HG03469 (cell line): ENCODE results near the gene SLC35E4.
"Not testable (repeated sequence)": the region's sequence is repeated elsewhere in the genome, so short reads cannot be mapped to it uniquely, and the experiment has no call there.

Experiments used
- ATAC-seq: cut with Tn5 transposase; IDR thresholded peaks from one replicate; pipeline ENCODE4 v1.9.1; 2021; ENCODE audit warnings: mild to moderate bottlenecking, moderate library complexity, moderate number of reproducible peaks; ENCODE audit not compliant: unreplicated experiment

SLC35E4 gene

GRCh38 chr22:30649430-30650007, 13.9 kb downstream of the SLC35E4 start:
- ATAC-seq: no peak

- ATAC-seq: no peak
Observed at GRCh38 chr22:30650508-30651116, 15.0 kb downstream of the SLC35E4 start.

GRCh38 chr22:30652852-30653251, 17.3 kb downstream of the SLC35E4 start:
- ATAC-seq: no peak

DNA sequence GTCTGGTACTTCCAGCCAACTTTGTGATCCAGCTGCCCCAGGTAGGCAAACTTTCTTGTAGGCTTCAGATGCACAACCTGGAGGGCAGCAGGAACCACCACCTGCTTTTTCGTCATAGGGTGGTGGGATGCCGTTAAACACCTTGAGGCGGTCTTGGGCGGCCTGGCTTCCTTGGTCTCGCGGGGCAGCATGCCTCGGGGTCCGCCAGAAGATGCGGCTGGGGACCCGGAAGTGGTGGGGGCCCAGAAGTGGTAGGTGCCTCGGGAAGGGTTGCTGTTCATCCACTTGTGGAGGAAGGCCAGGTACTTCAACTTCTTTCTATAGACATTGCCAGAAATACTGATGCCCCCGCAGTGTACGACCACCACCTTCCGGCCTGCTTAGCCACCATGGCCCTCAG, 18.8 kb downstream of the SLC35E4 start:
- ATAC-seq: no peak

- no peak for ATAC-seq
Observed at GRCh38 chr22:30655532-30655931, 20.0 kb downstream of the SLC35E4 start.

DNA sequence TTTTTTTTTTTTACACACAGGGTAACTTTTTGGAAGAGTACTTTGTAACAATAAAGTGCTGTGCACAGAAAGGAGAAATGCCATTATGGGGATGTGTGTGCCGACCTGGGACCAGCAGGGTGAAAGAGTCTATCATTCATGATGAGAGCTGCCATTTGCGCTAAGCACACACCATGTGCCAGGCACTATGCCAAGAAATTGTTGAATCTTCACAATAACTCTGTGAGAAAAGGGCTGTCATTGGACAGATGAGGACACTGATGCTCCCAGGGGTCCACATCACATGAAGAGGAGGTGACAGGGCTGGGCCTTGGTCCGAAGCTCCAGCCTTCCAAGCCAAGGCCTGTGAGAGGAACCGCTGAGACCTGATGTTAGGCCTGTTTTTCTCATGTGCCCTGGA, 26.5 kb downstream of the SLC35E4 start:
- no peak for ATAC-seq

- no peak for ATAC-seq
Observed at GRCh38 chr22:30664798-30665197, 29.2 kb downstream of the SLC35E4 start.

GRCh38 chr22:30665266-30665665, 29.7 kb downstream of the SLC35E4 start:
- no peak for ATAC-seq

DNA sequence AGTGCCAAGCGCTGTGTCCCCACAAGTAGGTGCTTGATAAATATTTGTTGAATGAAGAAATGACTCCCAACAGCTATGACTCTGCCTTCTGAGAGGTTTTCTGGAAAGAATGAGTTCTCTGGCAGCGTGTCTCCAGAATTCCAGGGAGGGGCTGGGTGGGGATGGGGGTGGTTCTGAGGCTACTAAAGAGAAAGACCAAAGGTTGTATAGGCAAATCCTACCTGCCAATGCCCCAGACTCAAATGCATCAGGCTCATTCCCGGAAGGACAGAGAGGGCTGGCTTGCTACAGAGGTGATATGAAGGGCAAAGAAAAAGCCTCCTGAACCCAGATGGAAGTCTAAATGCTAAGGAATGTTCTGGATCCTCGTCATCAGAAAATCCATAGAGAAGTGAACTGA, 30.2 kb downstream of the SLC35E4 start:
- ATAC-seq: no peak

GRCh38 chr22:30667107-30667493, 31.5 kb downstream of the SLC35E4 start:
- ATAC-seq: no peak

DNA sequence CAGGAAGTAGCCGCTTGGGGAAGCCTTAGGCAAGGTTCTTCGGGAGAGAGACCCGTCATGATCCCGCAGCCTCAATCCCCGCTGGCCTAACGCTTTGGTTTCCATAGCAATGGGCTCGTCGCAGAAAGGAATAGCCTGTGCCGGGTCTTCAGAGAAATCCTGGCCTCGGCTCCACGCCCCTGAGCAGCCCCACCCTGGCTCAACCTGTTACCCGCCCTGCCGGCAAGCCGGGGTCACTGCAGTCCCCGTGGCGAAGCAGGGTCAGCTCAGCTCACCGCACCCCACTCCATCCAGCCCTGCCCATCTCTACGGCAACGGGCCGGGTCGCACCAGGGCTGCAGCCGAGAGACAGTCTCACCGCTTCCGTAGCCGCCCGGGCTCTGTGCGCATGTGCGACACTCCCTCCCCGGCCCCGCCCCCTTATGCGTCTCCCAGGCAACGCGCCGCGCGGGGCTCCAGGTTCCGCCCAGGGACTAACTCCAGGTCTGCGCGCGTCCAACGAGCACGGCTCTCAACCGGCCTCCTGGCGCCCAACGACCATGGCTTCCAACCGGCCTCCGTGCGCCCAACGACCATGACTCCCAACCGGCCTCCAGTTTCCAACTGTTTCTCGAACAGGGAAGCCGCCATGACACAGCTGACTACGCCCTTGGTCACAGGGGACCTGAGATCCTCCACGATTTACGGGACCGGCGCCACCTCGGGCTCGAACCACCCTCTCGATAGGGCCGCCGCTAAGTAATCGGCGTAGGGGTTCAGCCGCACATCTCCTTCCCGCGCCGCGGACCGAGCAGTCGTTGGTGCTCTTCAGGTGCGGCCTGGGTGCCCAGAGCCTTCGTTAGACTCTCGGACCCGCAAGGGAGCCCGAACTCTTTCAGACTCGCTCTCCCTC, 32.2 kb downstream of the SLC35E4 start, which contains the start of gene DUSP18:
DUSP18 (minus strand) TSS at position 382 of the 892 bp plus-strand sequence. CDS start 3,872 bp downstream, outside the sequence.
- ATAC-seq: peak; percentile 42

GRCh38 chr22:30668386-30668710, 32.8 kb downstream of the SLC35E4 start:
- ATAC-seq: no peak

GRCh38 chr22:30671071-30671470, 35.5 kb downstream of the SLC35E4 start:
- no peak for ATAC-seq

DNA sequence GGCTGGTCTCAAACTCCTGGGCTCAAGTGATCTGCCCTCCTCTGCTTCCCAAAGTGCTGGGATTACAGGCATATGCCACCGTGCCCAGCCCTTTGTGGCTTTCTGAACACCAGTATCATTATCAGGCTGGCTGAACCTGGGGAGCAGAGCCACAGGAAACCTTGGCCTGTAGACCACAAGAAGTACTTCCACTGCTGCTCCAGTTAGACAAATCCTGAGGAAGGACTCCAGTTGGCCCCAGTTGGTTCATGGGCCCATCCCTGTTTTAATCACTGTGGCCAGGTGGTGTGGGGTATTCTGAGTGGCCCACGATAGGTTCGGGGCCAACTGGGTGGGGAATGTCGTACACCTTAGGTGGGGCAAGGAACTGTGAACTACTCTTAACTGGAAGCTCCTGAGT, 37.6 kb downstream of the SLC35E4 start:
- ATAC-seq: no peak

DNA sequence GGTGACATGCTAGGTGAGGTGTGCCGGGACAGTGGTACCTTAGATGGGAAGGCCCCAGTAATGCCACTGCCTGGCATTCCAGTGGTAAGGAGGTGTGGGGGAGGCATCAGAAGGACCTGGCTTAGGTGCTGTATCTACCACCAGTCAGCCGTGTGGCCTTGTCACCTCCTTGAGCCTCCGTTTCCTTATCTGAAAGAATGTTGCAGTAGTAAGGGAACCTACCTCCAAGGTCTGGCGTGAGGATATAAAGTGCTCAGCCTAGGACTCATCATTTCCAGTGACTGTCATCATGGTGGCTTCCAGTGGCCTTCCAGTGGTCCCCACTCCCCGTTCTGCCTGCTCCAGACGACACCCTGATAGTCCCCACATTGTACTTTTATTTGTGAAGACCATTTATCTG, 38.9 kb downstream of the SLC35E4 start:
- ATAC-seq: no peak

- ATAC-seq: no peak
Observed at GRCh38 chr22:30675436-30675835, 39.9 kb downstream of the SLC35E4 start.

DNA sequence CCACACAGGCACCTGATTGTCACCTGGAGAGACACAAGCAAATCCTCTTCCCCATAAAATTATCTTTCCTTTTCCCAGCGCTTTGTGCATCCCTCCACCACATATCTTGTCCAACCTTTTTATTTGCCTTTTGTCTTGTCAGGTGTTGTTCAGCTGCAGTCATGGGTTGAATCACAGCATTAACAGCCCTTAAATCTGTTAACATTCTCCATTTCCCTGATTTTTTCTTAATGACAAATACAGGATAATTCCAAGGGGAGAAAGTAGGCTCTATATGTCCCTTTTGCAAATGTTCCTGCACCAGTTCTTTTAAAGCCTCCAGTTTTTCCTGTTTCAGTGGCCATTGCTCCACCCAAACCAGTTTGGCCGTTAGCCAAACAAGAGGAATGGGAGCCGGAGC, 41.0 kb downstream of the SLC35E4 start:
- ATAC-seq: not testable (repeated sequence)

DNA sequence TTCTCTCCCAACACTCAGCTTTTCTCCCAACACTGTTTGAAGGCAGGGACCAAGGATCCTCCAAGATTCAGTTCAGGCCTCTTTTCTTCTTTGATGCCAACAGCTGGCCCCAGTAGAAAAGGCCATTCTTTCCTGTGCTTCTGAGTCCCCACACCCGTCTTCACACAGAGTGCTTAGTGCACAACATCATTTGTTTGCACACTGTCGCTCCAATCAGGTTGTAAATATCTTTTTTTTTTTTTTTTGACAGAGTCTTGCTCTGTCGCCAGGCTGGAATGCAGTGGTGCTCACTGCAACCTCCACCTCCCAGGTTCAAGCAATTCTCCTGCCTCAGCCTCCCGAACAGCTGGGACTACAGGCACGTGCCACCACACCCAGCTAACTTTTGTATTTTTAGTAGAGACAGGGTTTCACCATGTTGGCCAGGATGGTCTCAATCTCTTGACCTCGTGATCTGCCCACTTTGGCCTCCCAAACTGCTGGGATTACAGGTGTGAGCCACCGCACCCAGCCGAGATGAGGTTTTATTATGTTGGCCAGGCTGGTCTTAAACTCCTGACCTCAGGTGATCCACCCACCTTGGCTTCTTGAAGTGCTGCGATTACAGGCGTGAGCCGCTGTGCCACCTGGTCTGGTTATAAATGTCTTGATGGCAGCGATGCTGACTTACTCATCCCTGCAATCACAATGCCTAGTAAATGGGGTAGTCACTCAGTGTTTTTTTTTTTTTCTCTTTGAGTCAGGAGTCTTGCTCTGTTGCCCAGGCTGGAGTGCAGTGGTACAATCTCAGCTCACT, 44.5 kb downstream of the SLC35E4 start:
- ATAC-seq: not testable (repeated sequence)

DNA sequence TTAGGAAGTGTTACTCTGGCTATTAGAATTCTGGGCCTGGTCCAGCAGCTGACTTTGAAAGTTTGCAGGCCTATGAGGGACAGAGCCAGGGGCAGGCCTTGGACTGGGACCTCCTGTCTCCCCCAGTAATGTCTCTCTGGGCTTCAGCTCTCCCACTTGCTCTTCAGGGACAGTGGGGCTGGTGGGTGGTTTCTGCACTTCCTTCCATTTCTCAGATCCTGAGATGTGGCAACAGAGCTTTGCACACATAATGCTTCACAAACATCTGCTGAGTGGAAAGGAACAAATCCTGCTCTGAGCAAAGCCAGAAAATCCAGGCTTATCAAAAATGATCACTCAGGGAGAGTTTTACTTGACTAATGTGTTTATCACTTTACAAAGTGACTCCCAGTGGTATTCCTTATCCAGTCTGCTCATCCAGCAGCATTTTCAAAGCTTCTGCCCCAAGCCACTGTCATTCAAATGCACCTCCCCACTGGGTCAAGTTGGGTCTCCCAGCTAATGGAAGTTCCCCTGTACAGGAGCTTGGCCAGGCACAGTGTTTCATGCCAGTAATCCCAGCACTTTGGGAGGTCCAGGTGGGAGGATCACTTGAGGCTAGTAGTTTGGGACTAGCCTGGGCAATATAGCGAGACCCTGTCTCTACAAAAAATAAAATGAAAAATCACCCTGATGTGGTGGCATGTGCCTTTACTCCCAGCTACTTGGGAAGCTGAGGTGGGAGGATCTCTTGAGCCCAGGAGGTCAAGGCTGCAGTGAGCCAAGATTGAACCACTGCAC, 45.6 kb downstream of the SLC35E4 start:
- ATAC-seq: no peak

DNA sequence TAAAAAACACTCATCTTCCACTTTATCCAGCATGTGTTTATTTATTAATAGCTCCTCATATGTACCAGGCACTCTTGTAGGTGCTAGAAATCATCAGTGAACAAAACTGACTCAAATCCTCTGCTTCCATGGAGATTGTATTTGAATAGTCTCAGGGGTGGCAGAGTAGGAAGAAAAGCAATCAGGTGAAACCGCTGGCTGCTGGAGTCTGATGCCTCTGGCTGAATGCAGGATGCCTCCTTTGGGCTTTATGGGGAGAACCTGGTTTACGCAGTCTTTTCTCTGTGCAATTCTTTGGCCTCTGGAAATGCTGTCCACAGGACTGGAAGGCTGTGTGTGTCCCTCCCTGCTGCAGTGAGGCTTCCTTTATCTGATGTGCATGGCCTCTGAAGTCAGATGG, 46.2 kb downstream of the SLC35E4 start:
- ATAC-seq: no peak
